Mesendoderm (in vitro differentiated cells): ENCODE results near the gene GALNT5. TPM values are rescaled to one million over a fixed set of nuclear protein-coding genes. Genes with fewer than 3 reads are reported as not detected.
A peak's percentile ranks its signal among the peaks of the same experiment; 100 is the strongest.

Experiments used
- DNase-seq: peaks from one replicate; pipeline ENCODE4 v3.0.0; 2013
- H2AK5ac ChIP-seq: 2 replicates; pipeline ENCODE4 v1.6.1; 2013; ENCODE audit warnings: low read length, inconsistent platforms
- H2BK120ac ChIP-seq: 2 replicates; pipeline ENCODE4 v1.6.1; 2013; ENCODE audit warnings: low read depth, mild to moderate bottlenecking, low read length, moderate library complexity, mixed read lengths
- H2BK15ac ChIP-seq: replicated peaks from 2 replicates; pipeline ENCODE4 v1.6.1; 2013; ENCODE audit warnings: low read depth, mild to moderate bottlenecking, moderate library complexity
- H2BK5ac ChIP-seq: 2 replicates; pipeline ENCODE4 v1.6.1; 2013; ENCODE audit warnings: low read length, inconsistent platforms
- H3K18ac ChIP-seq: 2 replicates; pipeline ENCODE4 v1.6.1; 2013; ENCODE audit warnings: mild to moderate bottlenecking, low read length, mixed read lengths
- H3K23ac ChIP-seq: one replicate; pipeline ENCODE4 v1.6.1; 2013; ENCODE audit warnings: low read length
- H3K27ac ChIP-seq: 2 replicates; pipeline ENCODE4 v1.5.1; 2013; ENCODE audit warnings: low read depth, mild to moderate bottlenecking, inconsistent platforms, low read length, moderate library complexity
- H3K27me3 ChIP-seq: 2 replicates; pipeline ENCODE4 v1.6.1; 2013; ENCODE audit warnings: low read length, control low read depth, mild to moderate bottlenecking, inconsistent platforms; ENCODE audit not compliant: insufficient read depth, poor library complexity
- H3K36me3 ChIP-seq: 2 replicates; pipeline ENCODE4 v1.6.1; 2013; ENCODE audit warnings: low read length, inconsistent platforms; ENCODE audit not compliant: control insufficient read depth, insufficient read depth
- H3K4ac ChIP-seq: one replicate; pipeline ENCODE4 v1.6.1; 2013; ENCODE audit warnings: low read depth, mild to moderate bottlenecking, low read length, moderate library complexity
- H3K4me1 ChIP-seq: 2 replicates; pipeline ENCODE4 v1.6.1; 2013; ENCODE audit warnings: low read depth, low read length, inconsistent platforms; ENCODE audit not compliant: control insufficient read depth
- H3K4me2 ChIP-seq: 2 replicates; pipeline ENCODE4 v1.6.1; 2013; ENCODE audit warnings: low read length
- H3K4me3 ChIP-seq: 2 replicates; pipeline ENCODE4 v1.5.1; 2013; ENCODE audit warnings: mild to moderate bottlenecking, low read length
- H3K56ac ChIP-seq: one replicate; pipeline ENCODE4 v1.6.1; 2013; ENCODE audit warnings: low read length
- H3K79me1 ChIP-seq: 2 replicates; pipeline ENCODE4 v1.6.1; 2013; ENCODE audit warnings: low read length, inconsistent platforms
- H3K79me2 ChIP-seq: 2 replicates; pipeline ENCODE4 v1.6.1; 2013; ENCODE audit warnings: mild to moderate bottlenecking, low read length; ENCODE audit not compliant: control insufficient read depth, insufficient read depth
- H3K9ac ChIP-seq: 2 replicates; pipeline ENCODE4 v1.6.1; 2013; ENCODE audit warnings: low read length, inconsistent platforms
- H4K5ac ChIP-seq: one replicate; pipeline ENCODE4 v1.6.1; 2013; ENCODE audit warnings: low read length
- H4K8ac ChIP-seq: one replicate; pipeline ENCODE4 v1.6.1; 2013; ENCODE audit warnings: low read depth, mild to moderate bottlenecking, control low read depth, low read length, moderate library complexity
- WGBS: extraction: QIAGEN DNeasy Blood & Tissue Kit; methylation state at CpG from one replicate; pipeline ENCODE4 v1.1.7; 2013; ENCODE audit warnings: low lambda C conversion rate, missing lambda C conversion rate; ENCODE audit not compliant: insufficient coverage; ENCODE audit errors: extremely low coverage; 5-methylcytosine and 5-hydroxymethylcytosine counted together
- polyA plus RNA-seq, 2 experiments: library from polyadenylated mRNA; stranded (reverse); fragments of 200-250 nt; gene quantifications; one replicate each; pipeline ENCODE4 v1.2.3, GENCODE V29; 2013

GALNT5 gene
- 0.10 TPM for polyA plus RNA-seq (2013, experiment 1 of 2)
- polyA plus RNA-seq (2013, experiment 2 of 2), result 0.08 TPM

DNA sequence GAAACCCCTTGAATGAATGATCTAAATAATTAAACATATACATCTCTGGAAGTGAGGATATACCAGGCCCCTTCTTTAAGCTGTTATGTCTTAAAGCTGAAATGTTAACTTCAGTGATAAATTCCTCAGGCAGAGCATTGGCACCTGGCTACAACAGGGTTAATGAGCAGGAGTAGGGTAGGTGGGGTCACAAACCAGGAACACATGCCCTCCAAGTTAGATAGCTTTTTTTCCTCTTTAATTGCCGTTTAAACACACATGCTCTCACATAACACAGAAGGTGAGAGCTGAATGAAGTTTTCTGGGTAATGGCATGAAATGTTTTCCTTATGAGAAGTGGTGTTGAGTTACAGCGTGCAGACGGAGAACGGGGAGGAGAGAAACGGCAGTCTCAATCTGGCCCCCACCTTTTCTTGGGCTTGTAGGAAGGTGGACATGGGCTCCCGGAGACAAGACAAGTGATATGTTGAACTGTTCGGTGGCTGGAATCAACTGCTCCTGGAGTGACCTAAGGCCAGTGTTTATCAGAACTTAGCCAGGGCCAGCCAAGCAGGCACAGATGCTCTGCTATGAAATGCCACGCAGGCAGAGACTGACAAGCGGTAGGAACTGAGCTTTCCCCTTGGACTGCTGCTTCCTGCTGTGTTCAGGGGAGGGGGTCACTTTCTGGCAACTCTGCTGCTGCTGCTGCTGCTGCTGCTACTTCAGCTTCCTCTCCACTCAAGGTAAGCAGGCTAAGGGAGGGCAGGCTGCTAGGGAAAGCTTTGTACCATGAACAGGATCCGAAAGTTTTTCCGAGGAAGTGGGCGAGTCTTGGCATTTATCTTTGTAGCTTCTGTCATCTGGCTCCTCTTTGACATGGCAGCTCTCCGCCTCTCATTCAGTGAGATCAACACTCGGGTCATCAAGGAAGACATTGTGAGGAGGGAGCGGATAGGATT is at the start of gene GALNT5:
Gene GALNT5 (plus strand): TSS at position 394 of the 941 bp plus-strand sequence. CDS start 378 bp downstream, at position 772.
- no peak within 1 kb of the TSS for H4K5ac ChIP-seq
- H3K36me3 ChIP-seq, result no peaks in the 10 kb centered on the region
- H4K8ac ChIP-seq, result no peak within 1 kb of the TSS
- H2AK5ac ChIP-seq, result no peak within 1 kb of the TSS
- no peaks in the 10 kb centered on the region for H3K79me1 ChIP-seq
- peak within 1 kb of the TSS; percentile 74 for H3K56ac ChIP-seq
- no peak within 1 kb of the TSS for H3K18ac ChIP-seq
- no peak within 1 kb of the TSS for H3K27ac ChIP-seq
- no peaks in the 10 kb centered on the region for H3K79me2 ChIP-seq
- H3K23ac ChIP-seq, result no peak within 1 kb of the TSS
- peak within 1 kb of the TSS; percentile 56 for H3K4me2 ChIP-seq
- peak within 1 kb of the TSS; percentile 24 for H3K4me3 ChIP-seq
- WGBS, result no CpG with 5 or more reads among the region's 15 CpGs
- H2BK120ac ChIP-seq, result no peak within 1 kb of the TSS
- no peak within 1 kb of the TSS for H2BK5ac ChIP-seq
- no peak within 1 kb of the TSS for H3K4ac ChIP-seq
- H3K9ac ChIP-seq, result peak within 1 kb of the TSS; percentile 53
- no peaks in the 10 kb centered on the region for H3K27me3 ChIP-seq
- H2BK15ac ChIP-seq, result no peak within 1 kb of the TSS
- DNase-seq, result peak; percentile 69
- H3K4me1 ChIP-seq, result no peaks in the 10 kb centered on the region

- no peak overlapping the region for H3K9ac ChIP-seq
- no peak overlapping the region for H3K56ac ChIP-seq
- no peaks in the 10 kb centered on the region for H3K79me2 ChIP-seq
- no peak for DNase-seq
- no peaks in the 10 kb centered on the region for H3K36me3 ChIP-seq
- no peaks in the 10 kb centered on the region for H3K79me1 ChIP-seq
- no peak overlapping the region for H3K4me3 ChIP-seq
- H2BK15ac ChIP-seq, result no peak overlapping the region
- no peak overlapping the region for H4K5ac ChIP-seq
- no peak overlapping the region for H3K18ac ChIP-seq
- H3K4ac ChIP-seq, result no peak overlapping the region
- H2AK5ac ChIP-seq, result no peak overlapping the region
- H4K8ac ChIP-seq, result no peak overlapping the region
- no peaks in the 10 kb centered on the region for H3K4me1 ChIP-seq
- no peak overlapping the region for H2BK5ac ChIP-seq
- no peak overlapping the region for H3K4me2 ChIP-seq
- H3K27ac ChIP-seq, result no peak overlapping the region
- no peak overlapping the region for H3K23ac ChIP-seq
- no peaks in the 10 kb centered on the region for H3K27me3 ChIP-seq
- H2BK120ac ChIP-seq, result no peak overlapping the region
Measured at GRCh38 chr2:157216286-157216965, 41.1 kb upstream of the GALNT5 start.

DNA sequence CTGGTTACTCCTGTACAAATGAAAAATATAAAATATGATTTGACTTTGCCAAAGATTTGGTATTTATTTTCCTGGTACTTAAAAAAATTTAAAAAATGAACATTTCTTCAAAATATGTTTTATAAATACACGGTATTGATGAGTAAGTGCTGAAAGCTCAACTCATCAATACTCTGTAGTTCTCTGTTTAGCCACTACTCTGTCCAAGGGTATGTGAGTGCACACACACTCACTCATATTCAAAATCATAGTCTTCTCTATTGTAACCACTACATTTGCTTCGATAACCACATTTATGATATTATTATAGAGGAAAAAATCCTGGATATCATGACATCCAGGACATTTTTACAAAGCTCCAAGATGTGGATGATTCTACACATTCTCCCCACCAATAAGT is 40.1 kb upstream of the GALNT5 start:
- no CpG with 5 or more reads among the region's 2 CpGs for WGBS
- H2BK120ac ChIP-seq, result no peak overlapping the region

GRCh38 chr2:157218911-157219310 is 38.6 kb upstream of the GALNT5 start:
- Histone ChIP-seq H3K56ac (no peak overlapping the region), H3K9ac (no peak overlapping the region), H3K23ac (no peak overlapping the region), H2BK5ac (no peak overlapping the region), H3K18ac (no peak overlapping the region), H3K4me3 (no peak overlapping the region), H3K4me2 (no peak overlapping the region), H3K79me2 (no peaks in the 10 kb centered on the region), H2AK5ac (no peak overlapping the region), H3K4ac (no peak overlapping the region), H3K27me3 (no peaks in the 10 kb centered on the region), H2BK15ac (no peak overlapping the region), H3K4me1 (no peaks in the 10 kb centered on the region), H4K5ac (no peak overlapping the region), H3K79me1 (no peaks in the 10 kb centered on the region), H3K27ac (no peak overlapping the region), H3K36me3 (no peaks in the 10 kb centered on the region), H4K8ac (no peak overlapping the region), H2BK120ac (no peak overlapping the region)
- DNase-seq, result no peak
- no CpG with 5 or more reads among the region's 2 CpGs for WGBS

More for the DNA sequence above, 40.1 kb upstream of the GALNT5 start:
- no peak overlapping the region for H3K4ac ChIP-seq
- no peak for DNase-seq
- H3K56ac ChIP-seq, result no peak overlapping the region
- H2BK5ac ChIP-seq, result no peak overlapping the region
- no peak overlapping the region for H3K4me2 ChIP-seq
- no peak overlapping the region for H3K4me3 ChIP-seq
- H3K4me1 ChIP-seq, result no peaks in the 10 kb centered on the region
- no peak overlapping the region for H2AK5ac ChIP-seq
- no peak overlapping the region for H3K9ac ChIP-seq
- no peaks in the 10 kb centered on the region for H3K79me1 ChIP-seq
- no peak overlapping the region for H3K23ac ChIP-seq
- H3K36me3 ChIP-seq, result no peaks in the 10 kb centered on the region
- no peak overlapping the region for H4K8ac ChIP-seq
- no peak overlapping the region for H2BK15ac ChIP-seq
- no peaks in the 10 kb centered on the region for H3K79me2 ChIP-seq
- no peak overlapping the region for H4K5ac ChIP-seq
- no peaks in the 10 kb centered on the region for H3K27me3 ChIP-seq
- no peak overlapping the region for H3K27ac ChIP-seq
- H3K18ac ChIP-seq, result no peak overlapping the region

DNA sequence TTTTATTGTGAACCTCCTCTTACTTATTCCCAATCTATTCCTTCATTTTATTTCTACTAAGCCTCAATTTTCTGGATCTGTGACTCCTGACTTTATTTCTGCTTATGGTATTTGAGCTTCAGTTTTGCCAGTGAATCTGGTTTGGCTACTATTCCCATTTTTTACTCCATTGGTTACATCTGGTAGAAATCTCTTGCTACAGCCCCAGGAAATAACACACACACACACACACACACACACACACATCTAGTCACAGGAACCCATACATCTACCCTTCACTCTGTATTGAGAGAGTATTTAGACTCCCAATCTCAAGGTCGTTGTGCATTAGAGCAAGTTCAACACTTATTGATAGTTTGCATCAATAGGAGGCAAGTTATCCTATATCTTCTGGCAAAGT is 37.0 kb upstream of the GALNT5 start:
- H3K9ac ChIP-seq, result no peak overlapping the region
- no peak overlapping the region for H4K8ac ChIP-seq
- WGBS, result no CpG with 5 or more reads among the region's 1 CpG
- no peak overlapping the region for H3K18ac ChIP-seq
- no peak overlapping the region for H2BK15ac ChIP-seq
- no peak overlapping the region for H2BK5ac ChIP-seq
- DNase-seq, result no peak
- H4K5ac ChIP-seq, result no peak overlapping the region
- H3K56ac ChIP-seq, result no peak overlapping the region
- no peak overlapping the region for H3K23ac ChIP-seq
- H2BK120ac ChIP-seq, result no peak overlapping the region
- H3K4me3 ChIP-seq, result no peak overlapping the region
- H3K79me2 ChIP-seq, result no peaks in the 10 kb centered on the region
- H3K4me2 ChIP-seq, result no peak overlapping the region
- no peaks in the 10 kb centered on the region for H3K27me3 ChIP-seq
- H3K79me1 ChIP-seq, result no peaks in the 10 kb centered on the region
- H2AK5ac ChIP-seq, result no peak overlapping the region
- no peak overlapping the region for H3K27ac ChIP-seq
- no peaks in the 10 kb centered on the region for H3K4me1 ChIP-seq
- H3K4ac ChIP-seq, result no peak overlapping the region
- no peaks in the 10 kb centered on the region for H3K36me3 ChIP-seq
